ENCODE results near the gene INPP4A.

GRCh38 chr2:98472132-98472650 lies 27.5 kb downstream of the INPP4A start:
- no peak for TF ChIP-seq POLR2A (IDR thresholded peaks at IDR 0.05)
- no peak for TF ChIP-seq POLR2AphosphoS5 (IDR thresholded peaks at IDR 0.05)
- TF ChIP-seq, protein P1, sequence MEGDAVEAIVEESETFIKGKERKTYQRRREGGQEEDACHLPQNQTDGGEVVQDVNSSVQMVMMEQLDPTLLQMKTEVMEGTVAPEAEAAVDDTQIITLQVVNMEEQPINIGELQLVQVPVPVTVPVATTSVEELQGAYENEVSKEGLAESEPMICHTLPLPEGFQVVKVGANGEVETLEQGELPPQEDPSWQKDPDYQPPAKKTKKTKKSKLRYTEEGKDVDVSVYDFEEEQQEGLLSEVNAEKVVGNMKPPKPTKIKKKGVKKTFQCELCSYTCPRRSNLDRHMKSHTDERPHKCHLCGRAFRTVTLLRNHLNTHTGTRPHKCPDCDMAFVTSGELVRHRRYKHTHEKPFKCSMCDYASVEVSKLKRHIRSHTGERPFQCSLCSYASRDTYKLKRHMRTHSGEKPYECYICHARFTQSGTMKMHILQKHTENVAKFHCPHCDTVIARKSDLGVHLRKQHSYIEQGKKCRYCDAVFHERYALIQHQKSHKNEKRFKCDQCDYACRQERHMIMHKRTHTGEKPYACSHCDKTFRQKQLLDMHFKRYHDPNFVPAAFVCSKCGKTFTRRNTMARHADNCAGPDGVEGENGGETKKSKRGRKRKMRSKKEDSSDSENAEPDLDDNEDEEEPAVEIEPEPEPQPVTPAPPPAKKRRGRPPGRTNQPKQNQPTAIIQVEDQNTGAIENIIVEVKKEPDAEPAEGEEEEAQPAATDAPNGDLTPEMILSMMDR (IDR thresholded peaks at IDR 0.05) = no peak
- no peak for TF ChIP-seq EP300 (IDR thresholded peaks at IDR 0.05)
